NCI-H1417 treated with DMSO at 0.1 percent for 48 hours (cell line): Measurements from ENCODE around the gene PPT1.

Source experiments
- DNase-seq: peaks from one replicate; lab custom pipeline; 2025; lab: John Stamatoyannopoulos, UW

The PPT1 gene

DNA sequence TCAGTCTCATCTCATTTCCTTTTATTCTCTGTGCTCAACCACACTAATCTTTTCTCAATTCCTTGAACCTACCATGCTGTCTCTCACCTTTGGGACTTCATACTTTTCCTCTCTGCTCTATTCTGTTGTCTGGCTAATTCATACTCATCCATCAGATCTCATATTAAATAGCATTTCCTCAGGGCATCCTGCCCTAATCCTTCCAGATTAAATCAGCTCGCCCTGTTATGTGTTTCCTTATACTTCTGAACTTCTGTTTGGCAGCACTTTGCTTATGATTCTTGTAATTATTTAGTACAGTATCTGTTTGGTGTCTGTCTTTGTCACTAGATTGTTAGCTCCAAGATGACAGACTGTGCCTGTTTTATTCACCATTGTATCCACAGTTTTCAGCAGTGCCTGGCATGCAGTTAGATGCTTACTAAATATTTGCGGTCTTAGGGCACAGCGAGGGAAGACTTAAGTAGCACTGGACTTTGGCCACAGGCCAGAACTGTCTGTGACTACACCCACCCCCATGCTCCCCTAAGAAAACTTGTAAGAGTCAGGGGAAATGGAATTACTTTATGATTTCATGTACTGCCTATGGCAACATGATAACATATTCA lies 66.4 kb downstream of the PPT1 start:
- no peak for DNase-seq

DNA sequence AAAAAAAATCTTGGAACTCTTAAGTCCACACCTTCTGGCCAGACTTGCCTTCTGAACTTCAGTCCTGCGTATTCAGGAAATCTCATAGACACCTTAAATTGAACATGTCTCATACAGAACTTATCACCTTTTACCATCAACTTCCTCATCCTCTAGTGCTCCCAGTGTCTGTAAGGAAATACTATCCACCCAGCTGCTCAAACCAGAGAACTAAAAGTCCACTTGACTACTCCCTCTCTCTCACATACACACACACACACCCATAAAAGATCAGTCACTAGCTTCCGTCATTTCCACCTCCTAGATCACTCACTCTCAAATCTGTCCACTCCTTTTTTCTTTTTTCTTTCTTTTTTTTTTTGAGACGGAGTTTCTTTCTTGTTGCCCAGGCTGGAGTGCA lies 67.4 kb downstream of the PPT1 start:
- DNase-seq: no peak

DNA sequence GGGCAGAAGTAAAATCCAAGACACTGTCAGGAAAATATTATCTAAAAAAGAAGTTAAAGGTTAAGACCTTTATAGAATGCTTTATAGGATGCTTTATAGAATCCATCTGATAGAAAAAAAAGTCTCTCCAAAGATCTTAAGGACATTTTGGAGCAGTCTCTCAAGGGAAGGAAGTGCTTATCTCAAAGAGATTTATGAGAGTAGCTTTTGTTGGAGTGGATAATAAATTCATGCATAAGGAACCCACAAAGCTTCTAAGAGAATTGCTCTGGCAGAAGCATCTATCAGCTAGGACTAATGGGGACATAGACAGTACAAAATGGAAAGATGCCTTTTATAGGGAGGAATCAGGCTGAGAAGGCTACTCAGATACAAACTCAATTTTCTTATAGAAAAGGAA lies 69.4 kb downstream of the PPT1 start:
- DNase-seq: no peak

DNA sequence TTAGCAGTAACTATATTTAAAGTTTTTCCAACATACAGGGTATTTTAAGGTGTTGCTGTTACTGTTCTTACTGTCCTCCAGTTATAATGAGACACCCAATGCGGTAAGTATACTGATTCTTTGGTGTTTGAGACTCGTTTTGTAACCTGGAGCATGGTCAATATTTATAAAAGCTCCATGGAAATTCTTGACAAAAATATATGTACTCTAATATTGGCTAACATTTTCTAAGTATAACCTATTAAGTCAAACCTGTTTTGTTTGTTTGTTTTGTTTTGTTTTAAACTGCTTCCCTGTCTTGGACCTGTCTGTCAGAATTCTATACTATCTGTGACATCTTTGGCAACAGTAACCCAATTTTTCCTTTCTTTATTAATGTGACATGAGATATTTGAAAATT lies 72.4 kb downstream of the PPT1 start:
- DNase-seq: no peak

DNA sequence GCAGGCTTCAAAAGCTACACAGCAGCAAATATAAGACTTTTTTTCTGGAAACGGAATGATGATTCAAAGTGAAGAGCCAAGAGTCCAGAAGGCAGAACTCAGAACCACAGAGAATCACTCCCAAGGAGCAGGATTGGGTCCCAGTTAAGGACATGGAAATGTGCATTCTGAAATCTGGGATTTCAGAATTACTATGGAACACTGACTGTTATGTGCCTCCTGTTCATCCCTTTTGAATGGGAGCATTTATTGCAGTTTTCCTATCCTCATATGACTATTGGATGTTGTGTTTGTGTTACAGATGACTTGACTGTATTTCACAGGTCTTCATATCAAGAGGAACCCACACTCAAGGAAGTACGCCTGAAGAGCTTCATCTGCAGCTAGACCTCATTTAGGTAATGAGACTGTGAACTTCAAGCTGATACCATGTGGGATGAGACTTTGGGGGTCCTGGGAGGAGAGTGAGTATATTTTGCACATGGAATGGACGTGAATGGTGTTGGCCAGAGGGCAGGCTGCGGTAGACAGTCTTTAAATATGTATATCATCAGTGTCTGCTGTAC lies 73.6 kb downstream of the PPT1 start:
- DNase-seq: no peak
